ENCODE data around the gene TRAF1. TPM values are rescaled to one million over a fixed set of nuclear protein-coding genes. Genes with fewer than 3 reads are reported as not detected.

The TRAF1 gene
- total and polyA plus RNA-seq, 7 donors, result 0.55 to 2.0 (median 0.95) TPM

DNA sequence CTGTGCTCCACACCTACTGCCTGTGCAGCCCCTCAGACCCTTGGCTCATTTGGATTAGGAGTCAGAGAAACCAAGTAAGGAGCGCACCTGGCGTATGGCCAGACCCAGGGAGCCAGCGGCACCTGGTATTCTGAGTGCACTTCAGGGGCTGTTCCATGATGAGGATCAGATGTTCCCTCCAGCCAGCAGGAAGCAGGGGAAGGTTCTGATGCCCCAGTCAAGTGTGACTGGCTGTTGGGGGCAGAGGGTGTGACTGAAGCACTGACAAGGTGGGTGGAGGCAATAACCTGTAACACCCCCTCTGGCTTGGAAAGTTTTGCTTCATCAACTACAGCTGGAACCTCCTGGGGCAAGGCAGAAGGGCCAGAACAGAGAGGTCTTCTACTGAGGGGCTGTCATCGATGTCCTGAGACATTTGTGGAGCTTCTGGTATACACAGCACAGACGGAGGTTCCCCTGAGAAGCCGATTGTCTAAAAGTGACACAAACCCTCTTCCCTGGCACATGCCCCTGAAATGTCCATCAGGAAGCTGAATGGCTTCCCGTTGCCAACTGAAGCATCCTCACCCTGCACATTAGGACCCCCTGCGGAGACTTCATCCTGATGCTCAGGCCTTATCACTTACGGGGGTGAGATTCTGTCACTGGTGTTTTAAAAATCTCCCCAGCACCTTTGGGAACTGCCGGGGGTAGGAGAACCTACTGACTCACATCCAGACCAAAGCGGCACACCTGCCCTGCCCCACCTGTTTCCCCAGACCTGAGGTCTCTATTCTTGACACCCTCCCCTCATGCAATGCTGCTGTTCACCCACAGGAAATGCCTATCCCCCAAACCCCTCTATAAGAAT, 21.1 kb downstream of the TRAF1 start:
- ATAC-seq (no peak), DNase-seq (no peak)
- H3K27ac ChIP-seq, result no peak overlapping the region
- no peaks in the 10 kb centered on the region for H3K4me1 ChIP-seq
- H3K36me3 ChIP-seq (ENCODE audit: insufficient read depth in 1 of 2, low read depth in 1 of 2), result peaks cover 0 to 4% of the 10 kb centered on the region in 2 donors
- WGBS, 3 donors, result 84 to 87% (median 86%) methylated on average over 11 of the region's 11 CpGs
- H3K9me3 ChIP-seq, result no peaks in the 10 kb centered on the region
- H3K4me3 ChIP-seq, result no peak overlapping the region
- no peaks in the 10 kb centered on the region for H3K27me3 ChIP-seq (ENCODE audit: insufficient read depth in 3 of 3, low read length in 2 of 3)
- intact Hi-C loops (cut with DNase I), result no loop called here
- TF ChIP-seq, protein P1, sequence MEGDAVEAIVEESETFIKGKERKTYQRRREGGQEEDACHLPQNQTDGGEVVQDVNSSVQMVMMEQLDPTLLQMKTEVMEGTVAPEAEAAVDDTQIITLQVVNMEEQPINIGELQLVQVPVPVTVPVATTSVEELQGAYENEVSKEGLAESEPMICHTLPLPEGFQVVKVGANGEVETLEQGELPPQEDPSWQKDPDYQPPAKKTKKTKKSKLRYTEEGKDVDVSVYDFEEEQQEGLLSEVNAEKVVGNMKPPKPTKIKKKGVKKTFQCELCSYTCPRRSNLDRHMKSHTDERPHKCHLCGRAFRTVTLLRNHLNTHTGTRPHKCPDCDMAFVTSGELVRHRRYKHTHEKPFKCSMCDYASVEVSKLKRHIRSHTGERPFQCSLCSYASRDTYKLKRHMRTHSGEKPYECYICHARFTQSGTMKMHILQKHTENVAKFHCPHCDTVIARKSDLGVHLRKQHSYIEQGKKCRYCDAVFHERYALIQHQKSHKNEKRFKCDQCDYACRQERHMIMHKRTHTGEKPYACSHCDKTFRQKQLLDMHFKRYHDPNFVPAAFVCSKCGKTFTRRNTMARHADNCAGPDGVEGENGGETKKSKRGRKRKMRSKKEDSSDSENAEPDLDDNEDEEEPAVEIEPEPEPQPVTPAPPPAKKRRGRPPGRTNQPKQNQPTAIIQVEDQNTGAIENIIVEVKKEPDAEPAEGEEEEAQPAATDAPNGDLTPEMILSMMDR (IDR thresholded peaks at IDR 0.05), result no peak

DNA sequence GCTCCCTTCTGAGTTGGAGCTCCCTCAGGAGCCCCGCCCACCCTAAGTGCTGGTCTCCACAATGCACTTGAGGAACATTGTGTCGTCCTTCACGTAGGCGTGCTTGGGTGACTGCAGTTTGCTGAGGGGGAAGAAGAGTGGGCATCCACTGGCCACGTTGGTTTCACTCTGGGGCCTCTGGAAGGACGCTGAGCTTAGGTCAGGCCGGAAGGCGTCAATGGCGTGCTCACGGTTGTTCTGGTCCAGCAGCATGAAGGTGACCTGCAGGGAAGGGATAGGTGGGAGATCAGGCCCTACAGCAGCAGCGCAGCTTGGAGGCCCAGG, 21.7 kb downstream of the TRAF1 start:
- H3K27me3 ChIP-seq (ENCODE audit: insufficient read depth in 3 of 3, low read length in 2 of 3), result no peaks in the 10 kb centered on the region
- peaks cover 0 to 4% of the 10 kb centered on the region in 2 donors for H3K36me3 ChIP-seq (ENCODE audit: insufficient read depth in 1 of 2, low read depth in 1 of 2)
- intact Hi-C loops (cut with DNase I), result no loop called here
- H3K9me3 ChIP-seq, result no peaks in the 10 kb centered on the region
- no peaks in the 10 kb centered on the region for H3K4me1 ChIP-seq
- no peak overlapping the region for H3K4me3 ChIP-seq
- ATAC-seq (no peak), DNase-seq (no peak)
- TF ChIP-seq, protein P1 (IDR thresholded peaks at IDR 0.05), result no peak
- H3K27ac ChIP-seq, result no peak overlapping the region
- WGBS, 3 donors, result 92 to 95% (median 93%) methylated on average over 11 of the region's 11 CpGs

DNA sequence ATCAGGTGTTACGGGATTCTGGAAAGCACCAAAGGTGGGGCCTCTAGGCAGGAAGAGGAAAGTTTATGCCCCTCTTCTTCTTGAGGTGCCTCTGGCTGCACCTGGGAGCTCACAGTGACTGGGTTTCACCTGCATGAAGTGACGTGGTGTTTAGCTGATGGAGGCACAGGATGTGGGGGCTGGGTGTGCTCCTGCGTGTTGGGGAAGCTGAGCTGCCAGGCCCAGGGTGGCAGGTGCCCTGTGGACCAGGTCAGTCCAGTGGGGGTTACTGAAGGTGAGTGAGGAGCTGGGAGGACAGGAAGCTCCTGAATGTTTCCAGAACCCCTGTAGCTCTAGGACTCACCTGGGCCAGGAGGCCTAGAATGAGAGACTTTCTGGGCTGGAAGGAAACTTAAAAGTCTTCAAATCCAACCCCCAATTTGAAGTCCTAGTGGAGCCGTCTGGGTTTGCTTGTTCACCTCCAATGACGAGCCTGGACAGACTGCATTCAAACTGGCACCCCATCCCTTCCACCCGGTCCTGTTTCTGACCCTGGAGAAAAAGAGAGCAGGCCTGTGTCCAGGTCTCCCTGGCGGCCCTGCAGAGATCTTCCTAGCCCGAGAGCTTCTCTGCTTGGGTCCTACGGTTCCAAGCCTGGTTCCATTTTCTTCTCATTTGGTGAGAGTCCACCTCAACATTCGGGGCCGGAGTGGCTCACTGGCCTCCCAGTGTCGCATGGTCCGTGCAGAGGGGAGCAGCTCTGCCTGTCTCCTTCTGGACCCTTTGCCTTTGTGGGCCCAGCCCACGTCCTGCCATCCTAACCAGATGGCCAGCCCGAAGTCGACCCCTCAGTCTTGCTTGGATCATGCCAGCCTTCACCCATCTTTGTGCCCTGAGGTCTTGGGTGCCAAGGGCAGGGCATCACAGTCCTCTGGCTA, 22.3 kb downstream of the TRAF1 start:
- no peaks in the 10 kb centered on the region for H3K27me3 ChIP-seq (ENCODE audit: insufficient read depth in 3 of 3, low read length in 2 of 3)
- peaks cover 0 to 4% of the 10 kb centered on the region in 2 donors for H3K36me3 ChIP-seq (ENCODE audit: insufficient read depth in 1 of 2, low read depth in 1 of 2)
- no peak overlapping the region for H3K27ac ChIP-seq
- no peaks in the 10 kb centered on the region for H3K9me3 ChIP-seq
- no peak for ATAC-seq
- 84 to 91% (median 85%) methylated on average over 16 of the region's 16 CpGs for WGBS, 3 donors
- H3K4me3 ChIP-seq, result no peak overlapping the region
- H3K4me1 ChIP-seq, result no peaks in the 10 kb centered on the region
- intact Hi-C loops (cut with DNase I), result no loop called here
- no peak for DNase-seq
- TF ChIP-seq, protein P1 (IDR thresholded peaks at IDR 0.05), result no peak

DNA sequence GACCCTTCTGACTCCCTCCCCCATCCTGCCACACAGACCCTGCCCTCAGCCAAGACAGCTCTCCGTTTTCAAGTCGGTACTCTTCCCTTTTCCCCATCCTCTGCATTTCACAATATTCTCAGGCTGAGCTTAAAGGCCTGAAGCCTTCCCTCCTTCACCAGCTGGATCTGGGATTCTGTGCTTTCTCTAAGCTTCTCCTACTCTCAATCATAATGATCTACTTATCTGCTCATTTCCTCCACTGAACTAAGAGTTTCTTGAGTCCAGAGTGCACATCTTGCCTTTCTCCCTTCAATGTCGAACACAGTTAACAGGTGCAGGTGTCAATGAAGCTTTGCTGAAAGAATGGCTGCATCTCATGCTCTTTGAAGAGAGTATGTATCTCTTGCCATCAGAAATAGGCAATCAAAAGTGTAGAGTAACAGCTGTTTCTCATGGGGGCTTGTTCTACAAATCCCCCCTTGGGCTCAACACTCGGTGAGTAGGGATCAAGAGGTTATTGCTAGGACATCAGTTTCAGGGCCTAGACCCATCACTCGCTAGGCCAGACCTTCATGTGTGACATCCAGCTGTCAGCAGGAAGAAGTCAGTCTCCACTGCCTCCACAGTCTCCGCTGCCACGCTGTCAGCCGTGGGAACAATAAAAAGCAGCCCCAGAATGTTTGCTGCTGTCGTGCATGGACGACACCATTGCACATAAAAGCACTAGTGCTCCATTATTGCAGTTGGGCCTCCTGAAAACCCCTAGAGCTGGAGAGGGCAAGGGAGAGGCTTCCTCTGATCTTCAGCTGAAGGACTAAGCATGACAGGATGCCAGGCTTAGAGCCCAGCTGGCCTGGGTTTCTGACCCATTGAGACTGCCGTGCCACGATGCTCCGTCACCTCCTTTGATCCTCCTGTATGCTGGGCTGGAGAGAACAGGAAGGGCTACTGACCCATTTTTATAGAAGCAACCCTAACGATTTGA, 23.7 kb downstream of the TRAF1 start:
- peaks cover 0 to 4% of the 10 kb centered on the region in 2 donors for H3K36me3 ChIP-seq (ENCODE audit: insufficient read depth in 1 of 2, low read depth in 1 of 2)
- H3K4me3 ChIP-seq, result no peak overlapping the region
- no peaks in the 10 kb centered on the region for H3K4me1 ChIP-seq
- ATAC-seq, result no peak
- H3K27ac ChIP-seq, result no peak overlapping the region
- DNase-seq, result no peak
- intact Hi-C loops (cut with DNase I), result no loop called here
- TF ChIP-seq, protein P1 (IDR thresholded peaks at IDR 0.05), result no peak
- WGBS, 3 donors, result 69 to 72% (median 70%) methylated on average over 14 of the region's 14 CpGs
- no peaks in the 10 kb centered on the region for H3K27me3 ChIP-seq (ENCODE audit: insufficient read depth in 3 of 3, low read length in 2 of 3)
- H3K9me3 ChIP-seq, result no peaks in the 10 kb centered on the region

All from psoas muscle (tissue), 8 donors.